H1 (cell line): ENCODE results near the gene BRD3OS. TPM values are rescaled to one million over a fixed set of nuclear protein-coding genes. Genes with fewer than 3 reads are reported as not detected.

Experiments used
- CTCF ChIA-PET: fragments of 300-600 bp; sonication (Branson Sonifier 250); formaldehyde crosslinking; loops from one replicate; lab custom pipeline; 2021; ENCODE audit not compliant: partially characterized antibody; lab: Charles Lee
- POLR2A ChIA-PET: fragments of 300-600 bp; sonication (Branson Sonifier 250); formaldehyde crosslinking; loops from one replicate; lab custom pipeline; 2021; ENCODE audit warnings: inconsistent platforms; ENCODE audit not compliant: partially characterized antibody; lab: Charles Lee
- DNase-seq, 2 experiments: peaks; one replicate each; pipeline versions ENCODE4 v3.0.0 to v3.0.0-alpha.2; 2010 to 2022; ENCODE audit warnings: low spot score in 2 of 2, low read depth in 1 of 2, mixed read lengths in 1 of 2
- FAIRE-seq: peaks from 2 replicates; lab custom pipeline; 2011; peaks lifted over from hg19 to GRCh38; lab: Jason Lieb, UNC
- H2AFZ ChIP-seq: 2 replicates; pipeline ENCODE4 v1.8.1; 2012; ENCODE audit warnings: low read length, inconsistent platforms
- H2AK5ac ChIP-seq: 2 replicates; pipeline ENCODE4 v1.6.1; 2013; ENCODE audit warnings: low read depth, low read length
- H2BK120ac ChIP-seq: replicated peaks from 2 replicates; pipeline ENCODE3; 2013; ENCODE audit warnings: low read depth, low read length, inconsistent platforms
- H2BK12ac ChIP-seq: 2 replicates; pipeline ENCODE4 v1.6.1; 2013; ENCODE audit warnings: low read depth, low read length
- H2BK15ac ChIP-seq: 2 replicates; pipeline ENCODE4 v1.6.1; 2013; ENCODE audit warnings: low read length
- H2BK20ac ChIP-seq: 2 replicates; pipeline ENCODE4 v1.6.1; 2013; ENCODE audit warnings: low read length
- H2BK5ac ChIP-seq: 2 replicates; pipeline ENCODE4 v1.6.1; 2013; ENCODE audit warnings: low read depth, low read length
- H3K14ac ChIP-seq: 2 replicates; pipeline ENCODE4 v1.6.1; 2013; ENCODE audit warnings: inconsistent platforms; ENCODE audit not compliant: insufficient read length
- H3K18ac ChIP-seq: 2 replicates; pipeline ENCODE4 v1.6.1; 2013; ENCODE audit warnings: low read length; ENCODE audit errors: extremely low read depth
- H3K23ac ChIP-seq: 2 replicates; pipeline ENCODE4 v1.6.1; 2013; ENCODE audit warnings: inconsistent platforms; ENCODE audit not compliant: insufficient read length
- H3K23me2 ChIP-seq: 2 replicates; pipeline ENCODE4 v1.6.1; 2013; ENCODE audit warnings: low read depth, low read length
- H3K27ac ChIP-seq: 2 replicates; pipeline ENCODE4 v1.6.1; 2011; ENCODE audit warnings: low read depth, low read length, inconsistent platforms
- H3K27me3 ChIP-seq, 4 experiments: replicated peaks in 1 of 4; 1 replicate in 1 of 4; 2 replicates in 3 of 4; pipeline versions ENCODE4 v1.6.1 to v1.8.1; 2011 to 2013; ENCODE audit warnings: low read length in 3 of 4, mild to moderate bottlenecking in 3 of 4, inconsistent platforms in 2 of 4, mixed read lengths in 2 of 4, moderate library complexity in 1 of 4; ENCODE audit not compliant: control insufficient read depth in 3 of 4, insufficient read depth in 3 of 4; ENCODE audit errors: extremely low read depth in 1 of 4
- H3K36me3 ChIP-seq, 4 experiments: 2 replicates each; pipeline versions ENCODE4 v1.6.1 to v1.8.1; 2011 to 2013; ENCODE audit warnings: mild to moderate bottlenecking in 4 of 4, low read length in 3 of 4, moderate library complexity in 2 of 4, control low read depth in 1 of 4, inconsistent platforms in 1 of 4; ENCODE audit not compliant: insufficient read depth in 4 of 4, control insufficient read depth in 2 of 4
- H3K4ac ChIP-seq: replicated peaks from 2 replicates; pipeline ENCODE3; 2013; ENCODE audit warnings: low read length, low read depth, mixed read lengths, inconsistent platforms; ENCODE audit not compliant: insufficient read length
- H3K4me1 ChIP-seq, 4 experiments: replicated peaks in 1 of 4; 1 replicate in 1 of 4; 2 replicates in 3 of 4; pipeline versions ENCODE4 v1.6.1 to v1.8.1; 2011 to 2013; ENCODE audit warnings: low read length in 3 of 4, inconsistent platforms in 2 of 4, mixed read lengths in 1 of 4; ENCODE audit not compliant: insufficient read depth in 4 of 4, control insufficient read depth in 3 of 4
- H3K4me2 ChIP-seq, 2 experiments: 2 replicates each; pipeline versions ENCODE4 v1.6.1 to v1.8.1; 2011 to 2013; ENCODE audit warnings: low read depth in 2 of 2, low read length in 2 of 2, control low read depth in 1 of 2, inconsistent platforms in 1 of 2, mild to moderate bottlenecking in 1 of 2; ENCODE audit not compliant: insufficient read depth in 1 of 2
- H3K4me3 ChIP-seq, 4 experiments: fragments of 200-600, 300-600 bp in 1 of 4; sonication (generic), shearing (Covaris generic), sonication (Bioruptor Twin) in 1 of 4; 2 replicates each; pipeline versions ENCODE4 v1.5.1 to v1.8.1; 2011 to 2016; ENCODE audit warnings: low read length in 4 of 4, low read depth in 3 of 4, control low read depth in 2 of 4, inconsistent platforms in 2 of 4, mild to moderate bottlenecking in 2 of 4, mixed read lengths in 1 of 4, moderate library complexity in 1 of 4; ENCODE audit not compliant: insufficient read depth in 2 of 4; ENCODE audit errors: extremely low read depth in 1 of 4
- H3K56ac ChIP-seq: replicated peaks from 2 replicates; pipeline ENCODE3; 2013; ENCODE audit warnings: low read depth, mild to moderate bottlenecking, mixed read lengths, low read length, inconsistent platforms; ENCODE audit not compliant: insufficient read length
- H3K79me1 ChIP-seq: 2 replicates; pipeline ENCODE4 v1.6.1; 2013; ENCODE audit warnings: low read depth, low read length, control low read depth
- H3K79me2 ChIP-seq, 2 experiments: 2 replicates each; pipeline versions ENCODE4 v1.6.1 to v1.8.1; 2012 to 2013; ENCODE audit warnings: low read length in 2 of 2, mild to moderate bottlenecking in 2 of 2, inconsistent platforms in 1 of 2; ENCODE audit not compliant: insufficient read depth in 2 of 2, control insufficient read depth in 1 of 2
- H3K9ac ChIP-seq, 4 experiments: replicated peaks in 1 of 4; 1 replicate in 1 of 4; 2 replicates in 3 of 4; pipeline versions ENCODE4 v1.6.1 to v1.8.1; 2011 to 2013; ENCODE audit warnings: low read depth in 3 of 4, low read length in 3 of 4, control low read depth in 2 of 4, mild to moderate bottlenecking in 2 of 4, moderate library complexity in 2 of 4, inconsistent platforms in 1 of 4; ENCODE audit errors: extremely low read depth in 1 of 4
- H3K9me3 ChIP-seq, 2 experiments: 2 replicates each; pipeline versions ENCODE4 v1.6.1 to v1.8.1; 2012 to 2013; ENCODE audit warnings: mild to moderate bottlenecking in 2 of 2, moderate library complexity in 2 of 2, control low read depth in 1 of 2, inconsistent platforms in 1 of 2, low read depth in 1 of 2, low read length in 1 of 2, mixed read lengths in 1 of 2; ENCODE audit not compliant: insufficient read depth in 2 of 2
- H4K20me1 ChIP-seq, 2 experiments: replicated peaks in 1 of 2; 2 replicates each; pipeline versions ENCODE3 to v1.8.1; 2011 to 2013; ENCODE audit warnings: inconsistent platforms in 2 of 2, low read length in 2 of 2, mild to moderate bottlenecking in 1 of 2; ENCODE audit not compliant: insufficient read depth in 2 of 2, control insufficient read depth in 1 of 2
- H4K5ac ChIP-seq: 2 replicates; pipeline ENCODE4 v1.6.1; 2013; ENCODE audit warnings: low read length, low read depth, mixed read lengths, inconsistent platforms; ENCODE audit not compliant: insufficient read length
- H4K8ac ChIP-seq: 2 replicates; pipeline ENCODE4 v1.8.0; 2013; ENCODE audit warnings: mild to moderate bottlenecking, moderate library complexity, low read length, inconsistent platforms; ENCODE audit not compliant: insufficient read depth; ENCODE audit errors: extremely low read depth
- H4K91ac ChIP-seq: replicated peaks from 2 replicates; pipeline ENCODE3; 2013; ENCODE audit warnings: low read length, mixed read lengths, inconsistent platforms; ENCODE audit not compliant: insufficient read length
- CREB1 ChIP-seq: IDR thresholded peaks from 2 replicates; pipeline ENCODE4 v1.6.1; 2012; ENCODE audit warnings: inconsistent platforms
- GABPA ChIP-seq: IDR thresholded peaks from 2 replicates; pipeline ENCODE4 v1.6.1; 2011; ENCODE audit warnings: mild to moderate bottlenecking, low read length, moderate library complexity, borderline replicate concordance; ENCODE audit not compliant: insufficient read depth
- KDM4A ChIP-seq: IDR thresholded peaks from one replicate; pipeline ENCODE4 v1.7.1; 2012; ENCODE audit warnings: low read depth, mild to moderate bottlenecking, moderate library complexity, low read length, inconsistent platforms; ENCODE audit not compliant: severe bottlenecking
- PHF8 ChIP-seq: fragments of 200-600 bp; sonication (generic); conservative IDR thresholded peaks from 2 replicates; pipeline ENCODE4 v1.7.1; 2012; ENCODE audit warnings: low read depth, mild to moderate bottlenecking, inconsistent platforms, low read length, moderate library complexity
- POLR2AphosphoS5 ChIP-seq: IDR thresholded peaks from 2 replicates; pipeline ENCODE4 v1.6.1; 2011; ENCODE audit warnings: low read depth, low read length
- RAD21 ChIP-seq, 2 experiments: IDR thresholded peaks in 1 of 2; conservative IDR thresholded peaks in 1 of 2; 2 replicates each; pipeline ENCODE4 v1.6.1; 2011; ENCODE audit warnings: low read depth in 2 of 2, low read length in 2 of 2, improper control_type of control experiment in 1 of 2, inconsistent platforms in 1 of 2, mild to moderate bottlenecking in 1 of 2, moderate library complexity in 1 of 2
- SIRT6 ChIP-seq: IDR thresholded peaks from one replicate; pipeline ENCODE4 v1.7.1; 2012; ENCODE audit warnings: low read length, inconsistent platforms
- SIX5 ChIP-seq: IDR thresholded peaks from 2 replicates; pipeline ENCODE4 v1.6.1; 2011; ENCODE audit warnings: mild to moderate bottlenecking, low read depth, low read length
- TCF12 ChIP-seq: IDR thresholded peaks from 2 replicates; pipeline ENCODE4 v1.6.1; 2011; ENCODE audit warnings: low read depth, mild to moderate bottlenecking, low read length
- TEAD4 ChIP-seq: IDR thresholded peaks from 2 replicates; pipeline ENCODE4 v1.6.1; 2012; ENCODE audit warnings: low read depth, low read length, inconsistent platforms, mixed read lengths
- YY1 ChIP-seq: IDR thresholded peaks from 2 replicates; pipeline ENCODE4 v1.6.1; 2011; ENCODE audit warnings: low read depth, mild to moderate bottlenecking, low read length
- WGBS, 2 experiments: shearing (Covaris generic) in 1 of 2; methylation state at CpG; one replicate each; pipeline versions ENCODE4 v1.1.6 to v1.1.7; 2013 to 2015; ENCODE audit warnings: low lambda C conversion rate in 2 of 2, mixed read lengths in 2 of 2, inconsistent platforms in 1 of 2, low coverage in 1 of 2, missing lambda C conversion rate in 1 of 2; ENCODE audit not compliant: insufficient replicate concordance in 2 of 2, insufficient coverage in 1 of 2, insufficient read length in 1 of 2; ENCODE audit errors: extremely low coverage in 1 of 2, missing lambda C conversion rate in 1 of 2; 5-methylcytosine and 5-hydroxymethylcytosine counted together
- polyA plus RNA-seq, 7 experiments: library from polyadenylated mRNA; depleted of rRNA in 3 of 7; stranded (reverse) in 5 of 7; unstranded in 2 of 7; fragments of >200 nt in 5 of 7; fragments of 200-250 nt in 2 of 7; gene quantifications; 1 replicate in 5 of 7; 2 replicates in 1 of 7; 4 replicates in 1 of 7; pipeline versions ENCODE4 v1.2.1 to v1.2.3, GENCODE V29; 2011 to 2013; ENCODE audit warnings: missing spikeins in 2 of 7, mixed read lengths in 2 of 7
- total RNA-seq: library from RNA; stranded (reverse); fragmentation: NEBNext Ultra II Directional; extraction: Animal tissue kit (Norgen Biotek cat#: 25700); gene quantifications from 2 replicates; pipeline ENCODE4 v1.2.1, GENCODE V29; 2021
- TF ChIP-seq, protein P1 (sequence below): IDR thresholded peaks from 2 replicates; pipeline ENCODE4 v1.6.1; 2011; ENCODE audit warnings: low read depth, mild to moderate bottlenecking, low read length; ENCODE audit not compliant: insufficient read depth

The BRD3OS gene
- total and polyA plus RNA-seq, 2 of the 8 experiments (the other 6 are each of a cell fraction or from before 2014, with no cell fraction given), result 12.7 to 20.2 TPM

GRCh38 chr9:133994353-133995011 is 30.8 kb upstream of the BRD3OS start:
- H3K14ac ChIP-seq, result no peak overlapping the region
- H3K4me1 ChIP-seq, result peaks cover 0 to 20% (median 11%) of the 10 kb centered on the region in 4 experiments; a peak in 5 of 7 replicates
- peak overlapping the region in 1 of 2 experiments; percentile 97; a peak in 1 of 4 replicates for H3K4me2 ChIP-seq
- FAIRE-seq, result no peak
- no peak overlapping the region for H4K91ac ChIP-seq
- H3K23me2 ChIP-seq, result peaks cover 15% of the 10 kb centered on the region; the same call in 1 of the 2 replicates
- H3K23ac ChIP-seq, result no peak overlapping the region
- no peak overlapping the region for H2BK12ac ChIP-seq
- no peak overlapping the region for H2AFZ ChIP-seq
- H3K56ac ChIP-seq, result no peak overlapping the region
- H3K9ac ChIP-seq, result no peak overlapping the region
- no peak overlapping the region for H2BK120ac ChIP-seq
- no peak overlapping the region; the same call in 1 of the 2 replicates for H4K8ac ChIP-seq
- H2BK5ac ChIP-seq, result no peak overlapping the region
- H4K20me1 ChIP-seq, result peaks cover 10 to 16% of the 10 kb centered on the region in 2 experiments
- no peaks in the 10 kb centered on the region for H3K27me3 ChIP-seq
- no peak overlapping the region for H2BK20ac ChIP-seq
- H3K9me3 ChIP-seq, result no peaks in the 10 kb centered on the region
- peaks cover 9 to 19% of the 10 kb centered on the region in 2 experiments; a peak in 3 of 4 replicates for H3K79me2 ChIP-seq
- H4K5ac ChIP-seq, result no peak overlapping the region
- WGBS, 2 experiments, result 23% methylated on average over 10 of the region's 11 CpGs; no CpG with 5 or more reads in 1 of the 2 experiments
- H3K4ac ChIP-seq, result no peak overlapping the region
- no peak overlapping the region for H3K27ac ChIP-seq
- POLR2A ChIA-PET, result interaction anchor here (0.6 to 1.3 kb wide), 5 partner anchors 12 to 303 kb away, joined by 3 read pairs; no protein-coding TSS in a partner anchor
- H3K4me3 ChIP-seq, result no peak overlapping the region
- H3K18ac ChIP-seq, result no peak overlapping the region
- H3K79me1 ChIP-seq, result peaks cover 7% of the 10 kb centered on the region; the same call in 1 of the 2 replicates
- CTCF ChIA-PET, result interaction anchor here (0.5 to 5.5 kb wide), 68 partner anchors 9 to 836 kb away, joined by 3 to 75 read pairs (median 6); partner anchors contain the start of gene SARDH
- no peaks in the 10 kb centered on the region for H3K36me3 ChIP-seq
- no peak overlapping the region for H2BK15ac ChIP-seq
- peak; percentile 65 to 96 for DNase-seq
- H2AK5ac ChIP-seq, result no peak overlapping the region
- TF ChIP-seq TCF12 (no peak), RAD21 (IDR thresholded peaks at IDR 0.05 in 1 of 2, conservative IDR thresholded peaks at IDR 0.05 in 1 of 2; ENCODE audit: low read depth in 2 of 2, low read length in 2 of 2) (peak; percentile 99), CREB1 (no peak), YY1 (no peak), TEAD4 (no peak), SIRT6 (no peak), PHF8 (no peak), POLR2AphosphoS5 (no peak), GABPA (peak; percentile 54; the same call in 1 of the 2 replicates), KDM4A (no peak), SIX5 (no peak)
- TF ChIP-seq, protein P1, sequence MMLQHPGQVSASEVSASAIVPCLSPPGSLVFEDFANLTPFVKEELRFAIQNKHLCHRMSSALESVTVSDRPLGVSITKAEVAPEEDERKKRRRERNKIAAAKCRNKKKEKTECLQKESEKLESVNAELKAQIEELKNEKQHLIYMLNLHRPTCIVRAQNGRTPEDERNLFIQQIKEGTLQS, result no peak
